Stomach (tissue), 4 donors: ENCODE results near the gene OMA1.

Experiments
- EP300 ChIP-seq: sonication (generic); formaldehyde crosslinking; IDR thresholded peaks from one replicate; pipeline ENCODE4 v1.6.1; 2017; ENCODE audit warnings: antibody characterized with exemption
- POLR2A ChIP-seq, 4 donors: fragments of 450-650 bp; IDR thresholded peaks; one replicate each; pipeline ENCODE4 v1.6.1; 2016; ENCODE audit warnings: antibody characterized with exemption in 4 of 4, control low read depth in 2 of 4, mild to moderate bottlenecking in 1 of 4, moderate library complexity in 1 of 4
- POLR2AphosphoS5 ChIP-seq, 3 donors: sonication (generic); formaldehyde crosslinking; IDR thresholded peaks; one replicate each; pipeline ENCODE4 v1.6.1; 2016; ENCODE audit warnings: antibody characterized with exemption in 3 of 3
- TF ChIP-seq, protein P1 (sequence below), 7 experiments: fragments of 450-650 bp in 4 of 7; fragments of 200-600 bp in 3 of 7; sonication (generic) in 3 of 7; IDR thresholded peaks; one replicate each; pipeline ENCODE4 v1.5.1; 2016 to 2019; ENCODE audit warnings: antibody characterized with exemption in 7 of 7, control low read depth in 2 of 7, mild to moderate bottlenecking in 1 of 7

DNA sequence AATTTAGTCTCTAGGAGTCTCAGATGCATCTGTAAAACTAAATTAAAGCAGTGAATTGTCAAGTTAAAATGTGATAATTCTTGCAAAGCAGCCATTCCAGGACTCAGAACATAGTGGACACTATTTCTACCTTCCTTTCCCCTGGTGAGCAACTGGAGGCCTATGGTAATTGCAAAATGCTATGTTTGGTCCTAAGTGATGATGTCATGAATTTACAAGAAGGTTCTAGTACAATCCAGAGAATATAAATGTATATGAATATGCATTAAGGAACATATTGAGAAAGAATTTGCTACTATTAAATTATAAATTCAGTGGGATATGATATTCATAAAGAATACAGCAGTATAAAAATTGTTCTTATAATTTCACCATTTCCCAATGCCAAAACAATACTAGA, 32.6 kb downstream of the OMA1 start:
- no peak for TF ChIP-seq POLR2A (IDR thresholded peaks at IDR 0.05)
- TF ChIP-seq POLR2AphosphoS5 (IDR thresholded peaks at IDR 0.05) = no peak
- TF ChIP-seq, protein P1, sequence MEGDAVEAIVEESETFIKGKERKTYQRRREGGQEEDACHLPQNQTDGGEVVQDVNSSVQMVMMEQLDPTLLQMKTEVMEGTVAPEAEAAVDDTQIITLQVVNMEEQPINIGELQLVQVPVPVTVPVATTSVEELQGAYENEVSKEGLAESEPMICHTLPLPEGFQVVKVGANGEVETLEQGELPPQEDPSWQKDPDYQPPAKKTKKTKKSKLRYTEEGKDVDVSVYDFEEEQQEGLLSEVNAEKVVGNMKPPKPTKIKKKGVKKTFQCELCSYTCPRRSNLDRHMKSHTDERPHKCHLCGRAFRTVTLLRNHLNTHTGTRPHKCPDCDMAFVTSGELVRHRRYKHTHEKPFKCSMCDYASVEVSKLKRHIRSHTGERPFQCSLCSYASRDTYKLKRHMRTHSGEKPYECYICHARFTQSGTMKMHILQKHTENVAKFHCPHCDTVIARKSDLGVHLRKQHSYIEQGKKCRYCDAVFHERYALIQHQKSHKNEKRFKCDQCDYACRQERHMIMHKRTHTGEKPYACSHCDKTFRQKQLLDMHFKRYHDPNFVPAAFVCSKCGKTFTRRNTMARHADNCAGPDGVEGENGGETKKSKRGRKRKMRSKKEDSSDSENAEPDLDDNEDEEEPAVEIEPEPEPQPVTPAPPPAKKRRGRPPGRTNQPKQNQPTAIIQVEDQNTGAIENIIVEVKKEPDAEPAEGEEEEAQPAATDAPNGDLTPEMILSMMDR (IDR thresholded peaks at IDR 0.05) = no peak
- no peak for TF ChIP-seq EP300
